Osteocyte (in vitro differentiated cells): ENCODE data around the gene DCXR. TPM values are rescaled to one million over a fixed set of nuclear protein-coding genes. Genes with fewer than 3 reads are reported as not detected.
A peak's percentile ranks its signal among the peaks of the same experiment; 100 is the strongest.

Source experiments
- DNase-seq: peaks from one replicate; pipeline ENCODE4 v3.0.0; 2021; ENCODE audit warnings: mixed read lengths; ENCODE audit not compliant: unreplicated experiment; ENCODE audit errors: extremely low spot score
- H3K27ac Mint-ChIP-seq: one replicate; pipeline ENCODE4 v1.8.0; 2021; ENCODE audit warnings: mild to moderate bottlenecking, mixed read lengths; ENCODE audit not compliant: unreplicated experiment
- H3K27me3 Mint-ChIP-seq: one replicate; pipeline ENCODE4 v1.8.0; 2021; ENCODE audit warnings: mixed read lengths; ENCODE audit not compliant: unreplicated experiment
- H3K36me3 Mint-ChIP-seq: one replicate; pipeline ENCODE4 v1.8.0; 2021; ENCODE audit warnings: mixed read lengths; ENCODE audit not compliant: unreplicated experiment
- H3K4me1 Mint-ChIP-seq: one replicate; pipeline ENCODE4 v1.8.0; 2021; ENCODE audit warnings: mixed read lengths; ENCODE audit not compliant: unreplicated experiment
- H3K4me3 Mint-ChIP-seq: one replicate; pipeline ENCODE4 v1.8.0; 2021; ENCODE audit warnings: mild to moderate bottlenecking, moderate library complexity, mixed read lengths; ENCODE audit not compliant: unreplicated experiment
- H3K9me3 Mint-ChIP-seq: one replicate; pipeline ENCODE4 v1.8.0; 2021; ENCODE audit warnings: mixed read lengths; ENCODE audit not compliant: unreplicated experiment
- CTCF ChIP-seq: fragments of 200-600 bp; sonication (generic); IDR thresholded peaks from 2 replicates; pipeline ENCODE4 v1.5.0; 2021; ENCODE audit warnings: antibody characterized with exemption, mild to moderate bottlenecking, moderate library complexity
- total RNA-seq: library from RNA; stranded (reverse); gene quantifications from 2 replicates; pipeline ENCODE4 v1.2.1, GENCODE V29; 2021

The DCXR gene
- total RNA-seq, 1 donor from 2014 or later, result 69.0 TPM

DNA sequence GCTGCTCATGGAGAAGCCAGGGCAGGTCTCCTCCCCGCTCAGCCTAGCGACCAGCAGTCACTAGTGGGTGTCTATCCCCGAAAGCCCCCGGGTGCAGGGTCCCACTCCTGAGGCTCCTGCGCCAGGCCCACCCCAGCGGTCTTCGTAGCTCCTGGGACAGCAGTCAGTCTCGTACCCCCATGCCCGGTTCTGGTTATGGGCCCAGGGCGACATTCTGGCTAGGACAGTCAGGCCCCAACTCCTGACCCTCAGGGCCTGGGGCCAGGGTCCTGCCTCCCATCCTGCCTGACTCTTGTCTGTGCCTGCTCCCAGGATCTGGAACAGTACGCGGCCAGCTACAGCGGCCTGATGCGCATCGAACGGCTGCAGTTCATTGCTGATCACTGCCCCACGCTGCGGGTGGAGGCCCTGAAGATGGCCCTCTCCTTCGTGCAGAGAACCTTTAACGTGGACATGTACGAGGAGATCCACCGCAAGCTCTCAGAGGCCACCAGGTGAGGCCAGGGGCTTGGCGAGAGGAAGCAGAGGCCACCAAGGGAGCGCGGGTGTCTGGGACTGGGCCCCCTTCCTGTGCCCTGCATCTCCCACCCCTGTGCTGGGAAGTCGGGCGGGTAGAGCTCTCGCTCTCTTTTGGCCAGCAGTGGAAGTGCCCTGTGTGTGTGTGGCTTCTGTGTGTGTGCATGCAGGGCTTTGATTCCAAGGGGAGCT is 16.2 kb upstream of the DCXR start:
- DNase-seq, result no peak
- peaks cover 13% of the 10 kb centered on the region for H3K36me3 Mint-ChIP-seq
- H3K9me3 Mint-ChIP-seq, result no peaks in the 10 kb centered on the region
- peaks cover 17% of the 10 kb centered on the region for H3K4me1 Mint-ChIP-seq
- no peak for TF ChIP-seq CTCF
- peak overlapping the region; percentile 78 for H3K4me3 Mint-ChIP-seq
- no peak overlapping the region for H3K27ac Mint-ChIP-seq
- H3K27me3 Mint-ChIP-seq, result no peaks in the 10 kb centered on the region

GRCh38 chr17:82053130-82053529 is 15.6 kb upstream of the DCXR start:
- H3K9me3 Mint-ChIP-seq, result no peaks in the 10 kb centered on the region
- peaks cover 17% of the 10 kb centered on the region for H3K4me1 Mint-ChIP-seq
- peaks cover 13% of the 10 kb centered on the region for H3K36me3 Mint-ChIP-seq
- DNase-seq, result no peak
- no peaks in the 10 kb centered on the region for H3K27me3 Mint-ChIP-seq
- no peak for TF ChIP-seq CTCF
- H3K4me3 Mint-ChIP-seq, result peak overlapping the region; percentile 78
- H3K27ac Mint-ChIP-seq, result no peak overlapping the region

DNA sequence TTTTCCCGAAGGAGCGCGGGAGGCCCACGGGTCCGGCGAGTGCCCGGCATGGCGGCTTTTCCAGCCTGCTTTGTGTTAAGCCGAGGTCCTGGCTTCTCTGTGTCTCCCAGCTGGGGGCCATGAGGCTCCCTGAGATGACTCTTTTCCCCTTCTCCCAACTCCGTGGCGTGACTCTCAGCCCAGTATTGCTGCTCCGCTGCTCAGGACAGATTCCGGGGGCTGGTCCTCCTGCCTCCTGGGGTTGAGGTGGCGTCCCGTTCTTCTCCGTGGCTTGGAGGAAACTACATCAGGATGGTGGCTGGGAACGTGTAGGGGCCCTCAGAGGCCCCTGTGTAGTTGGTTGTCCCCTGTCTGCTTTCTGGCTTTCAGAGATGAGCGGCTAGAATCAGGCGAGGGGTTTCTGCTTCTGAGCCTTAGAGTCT is 15.2 kb upstream of the DCXR start:
- H3K27me3 Mint-ChIP-seq, result no peaks in the 10 kb centered on the region
- no peak for TF ChIP-seq CTCF
- peak overlapping the region; percentile 34 for H3K27ac Mint-ChIP-seq
- H3K36me3 Mint-ChIP-seq, result peaks cover 10% of the 10 kb centered on the region
- DNase-seq, result no peak
- peaks cover 17% of the 10 kb centered on the region for H3K4me1 Mint-ChIP-seq
- peak overlapping the region; percentile 78 for H3K4me3 Mint-ChIP-seq
- no peaks in the 10 kb centered on the region for H3K9me3 Mint-ChIP-seq

GRCh38 chr17:82051776-82052637 is 14.5 kb upstream of the DCXR start, which contains the start of the genes GPS1 and RFNG:
Gene GPS1 (plus strand): TSS chr17:82051898. CDS start chr17:82051932, 34 bp downstream.
Gene RFNG (minus strand): TSS chr17:82051811. CDS start chr17:82051766, 45 bp downstream.
- peak within 1 kb of the TSS; percentile 72 for H3K27ac Mint-ChIP-seq
- no peaks in the 10 kb centered on the region for H3K27me3 Mint-ChIP-seq
- no peak for DNase-seq
- H3K4me1 Mint-ChIP-seq, result peaks cover 17% of the 10 kb centered on the region
- no peaks in the 10 kb centered on the region for H3K9me3 Mint-ChIP-seq
- no peak for TF ChIP-seq CTCF
- H3K36me3 Mint-ChIP-seq, result peaks cover 14% of the 10 kb centered on the region
- H3K4me3 Mint-ChIP-seq, result peak within 1 kb of the TSS; percentile 84
